Cardiac septum (tissue), 1 donor: ENCODE data around the gene PRKN. TPM values are rescaled to one million over a fixed set of nuclear protein-coding genes. Genes with fewer than 3 reads are reported as not detected.
"Not testable (repeated sequence)": the region's sequence is repeated elsewhere in the genome, so short reads cannot be mapped to it uniquely, and the experiment has no call there.

Experiments
- DNase-seq: peaks from one replicate; pipeline ENCODE4 v3.0.0-alpha.2; 2020; ENCODE audit warnings: low spot score
- intact Hi-C: fragments of 100-400 bp; cut with DNase I; formaldehyde crosslinking; loops from one replicate; pipeline ENCODE4 v1.14.0; 2022
- total RNA-seq: library from RNA; stranded (reverse); fragmentation: NEBNext Ultra II Directional; extraction: Animal tissue kit (Norgen Biotek cat#: 25700); gene quantifications from one replicate; pipeline ENCODE4 v1.2.1, GENCODE V29; 2021
- donor health status: DM: no; HTN: no; CAD: no.

The PRKN gene
- total RNA-seq, 1 donor from 2014 or later, result 23.2 TPM

- DNase-seq, result no peak
- intact Hi-C loops, result no loop called here
Measured at GRCh38 chr6:162416307-162416706, 311.3 kb downstream of the PRKN start.

GRCh38 chr6:162409741-162410691 is 317.6 kb downstream of the PRKN start:
- DNase-seq, result no peak
- intact Hi-C loops, result no loop called here

- DNase-seq, result no peak
- intact Hi-C loops, result no loop called here
Measured at GRCh38 chr6:162408826-162409535, 318.6 kb downstream of the PRKN start.

- intact Hi-C loops, result no loop called here
- DNase-seq, result no peak
Measured at GRCh38 chr6:162404951-162405350, 322.6 kb downstream of the PRKN start.

- DNase-seq, result no peak
- intact Hi-C loops, result no loop called here
Measured at GRCh38 chr6:162403031-162403430, 324.5 kb downstream of the PRKN start.

GRCh38 chr6:162395181-162395580 is 332.4 kb downstream of the PRKN start:
- intact Hi-C loops, result no loop called here
- no peak for DNase-seq

GRCh38 chr6:162390961-162391811 is 336.4 kb downstream of the PRKN start:
- DNase-seq, result not testable (repeated sequence)

GRCh38 chr6:162389343-162390085 is 338.1 kb downstream of the PRKN start:
- no peak for DNase-seq
- intact Hi-C loops, result no loop called here

More at GRCh38 chr6:162390961-162391811, 336.4 kb downstream of the PRKN start:
- intact Hi-C loops, result not testable (repeated sequence)

GRCh38 chr6:162388383-162388777 is 339.2 kb downstream of the PRKN start:
- DNase-seq, result no peak
- intact Hi-C loops, result no loop called here

GRCh38 chr6:162387718-162388382 is 339.7 kb downstream of the PRKN start:
- intact Hi-C loops, result no loop called here
- DNase-seq, result no peak

- DNase-seq, result no peak
Measured at GRCh38 chr6:162385980-162386379, 341.6 kb downstream of the PRKN start.

GRCh38 chr6:162379757-162380409 is 347.7 kb downstream of the PRKN start:
- no peak for DNase-seq
- intact Hi-C loops, result no loop called here

More at GRCh38 chr6:162385980-162386379, 341.6 kb downstream of the PRKN start:
- intact Hi-C loops, result no loop called here

GRCh38 chr6:162377735-162378134 is 349.8 kb downstream of the PRKN start:
- no peak for DNase-seq
- intact Hi-C loops, result no loop called here

GRCh38 chr6:162373868-162374267 is 353.7 kb downstream of the PRKN start:
- DNase-seq, result no peak
- intact Hi-C loops, result no loop called here

GRCh38 chr6:162373192-162373591 is 354.4 kb downstream of the PRKN start:
- DNase-seq, result no peak
- intact Hi-C loops, result no loop called here

GRCh38 chr6:162372106-162372505 is 355.5 kb downstream of the PRKN start:
- no peak for DNase-seq
- intact Hi-C loops, result no loop called here

GRCh38 chr6:162371121-162371520 is 356.4 kb downstream of the PRKN start:
- intact Hi-C loops, result no loop called here
- DNase-seq, result no peak

GRCh38 chr6:162369091-162369490 is 358.5 kb downstream of the PRKN start:
- intact Hi-C loops, result no loop called here
- no peak for DNase-seq
